ENCODE results near the gene SCAMP4.

Gene SCAMP4

DNA sequence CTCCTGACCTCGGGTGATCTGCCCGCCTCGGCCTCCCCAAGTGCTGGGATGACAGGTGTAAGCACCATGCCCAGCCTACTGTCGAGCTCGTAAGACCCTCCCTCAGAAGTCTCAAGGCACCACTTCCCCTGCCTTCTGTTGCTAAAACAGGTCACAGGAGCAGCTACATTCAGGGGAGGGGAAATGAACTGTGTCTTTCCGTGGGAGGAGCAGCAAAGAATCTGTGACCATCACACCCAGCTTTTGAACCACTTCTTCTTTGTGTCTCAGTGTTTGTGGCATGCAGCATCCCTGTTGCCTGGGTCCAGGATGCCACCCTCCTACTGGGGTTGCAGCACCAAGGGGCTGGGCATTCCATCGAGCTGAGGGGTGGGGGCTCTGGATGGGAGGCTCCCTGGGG is 28.0 kb downstream of the SCAMP4 start (continued):
- TF ChIP-seq, protein P1, sequence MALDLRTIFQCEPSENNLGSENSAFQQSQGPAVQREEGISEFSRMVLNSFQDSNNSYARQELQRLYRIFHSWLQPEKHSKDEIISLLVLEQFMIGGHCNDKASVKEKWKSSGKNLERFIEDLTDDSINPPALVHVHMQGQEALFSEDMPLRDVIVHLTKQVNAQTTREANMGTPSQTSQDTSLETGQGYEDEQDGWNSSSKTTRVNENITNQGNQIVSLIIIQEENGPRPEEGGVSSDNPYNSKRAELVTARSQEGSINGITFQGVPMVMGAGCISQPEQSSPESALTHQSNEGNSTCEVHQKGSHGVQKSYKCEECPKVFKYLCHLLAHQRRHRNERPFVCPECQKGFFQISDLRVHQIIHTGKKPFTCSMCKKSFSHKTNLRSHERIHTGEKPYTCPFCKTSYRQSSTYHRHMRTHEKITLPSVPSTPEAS (tag by site-specific recombination; IDR thresholded peaks at IDR 0.05) = no peak
- TF ChIP-seq SP3 (tag by site-specific recombination; IDR thresholded peaks at IDR 0.05) (no peak), ZNF76 (tag by site-specific recombination; IDR thresholded peaks at IDR 0.05; ENCODE audit: borderline replicate concordance, low read depth) (no peak)

DNA sequence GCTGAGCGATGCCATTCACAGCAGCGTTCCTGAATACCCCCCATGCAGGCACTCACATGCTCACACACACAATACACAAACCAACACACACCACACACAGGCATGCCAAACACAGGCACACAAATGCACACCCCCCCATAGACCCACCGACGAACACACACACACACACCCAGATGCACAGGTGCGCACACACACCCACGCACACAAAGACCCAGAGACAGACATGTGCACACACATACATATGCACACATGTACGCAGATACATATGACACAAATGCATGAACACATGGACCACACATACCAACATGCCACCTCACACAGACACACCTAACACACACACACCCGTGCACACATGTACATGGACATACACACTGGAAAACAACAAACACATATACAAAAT is 28.7 kb downstream of the SCAMP4 start:
- POLR2A ChIA-PET = no interaction called here
- Histone ChIP-seq H3K36me3 (ENCODE audit: control insufficient read depth in 2 of 2, insufficient read depth in 1 of 2, low read length in 2 of 2) (no peaks in the 10 kb centered on the region), H3K4me1 (ENCODE audit: control insufficient read depth, insufficient read depth, low read length) (no peaks in the 10 kb centered on the region), H3K9me3 (ENCODE audit: control insufficient read depth, insufficient read depth, low read depth, low read length) (no peaks in the 10 kb centered on the region), H3K4me3 (ENCODE audit: low read depth, low read length) (no peak overlapping the region), H3K27ac (ENCODE audit: extremely low read depth, low read depth, low read length) (no peak overlapping the region)
- TF ChIP-seq ZNF621 (tag by site-specific recombination; IDR thresholded peaks at IDR 0.05) (peak; percentile 8; the same call in 1 of the 2 replicates), ZNF311 (tag by site-specific recombination; IDR thresholded peaks at IDR 0.05; ENCODE audit: borderline replicate concordance) (peak; percentile 69; the same call in 1 of the 2 replicates), SP2 (tag by site-specific recombination; IDR thresholded peaks at IDR 0.05) (no peak), KLF9 (tag by site-specific recombination; IDR thresholded peaks at IDR 0.05; ENCODE audit: low read depth) (no peak), ZNF354C (tag by site-specific recombination; IDR thresholded peaks at IDR 0.05; ENCODE audit: borderline replicate concordance, low read depth) (no peak), ZNF2 (tag by site-specific recombination; IDR thresholded peaks at IDR 0.05) (no peak), ZNF501 (tag by site-specific recombination; IDR thresholded peaks at IDR 0.05) (no peak), ZNF202 (tag by site-specific recombination; IDR thresholded peaks at IDR 0.05; ENCODE audit: borderline replicate concordance) (no peak), KLF17 (tag by site-specific recombination; IDR thresholded peaks at IDR 0.05) (no peak), ZNF473 (tag by site-specific recombination; IDR thresholded peaks at IDR 0.05) (no peak), ZNF423 (tag by site-specific recombination; IDR thresholded peaks at IDR 0.05) (no peak), ZNF596 (tag by site-specific recombination; IDR thresholded peaks at IDR 0.05) (no peak), ZFHX2 (tag by site-specific recombination; conservative IDR thresholded peaks at IDR 0.05) (peak; percentile 35), ZBTB17 (tag by site-specific recombination; IDR thresholded peaks at IDR 0.05) (no peak), ZNF248 (tag by site-specific recombination; IDR thresholded peaks at IDR 0.05) (no peak)
- TF ChIP-seq, protein P2, sequence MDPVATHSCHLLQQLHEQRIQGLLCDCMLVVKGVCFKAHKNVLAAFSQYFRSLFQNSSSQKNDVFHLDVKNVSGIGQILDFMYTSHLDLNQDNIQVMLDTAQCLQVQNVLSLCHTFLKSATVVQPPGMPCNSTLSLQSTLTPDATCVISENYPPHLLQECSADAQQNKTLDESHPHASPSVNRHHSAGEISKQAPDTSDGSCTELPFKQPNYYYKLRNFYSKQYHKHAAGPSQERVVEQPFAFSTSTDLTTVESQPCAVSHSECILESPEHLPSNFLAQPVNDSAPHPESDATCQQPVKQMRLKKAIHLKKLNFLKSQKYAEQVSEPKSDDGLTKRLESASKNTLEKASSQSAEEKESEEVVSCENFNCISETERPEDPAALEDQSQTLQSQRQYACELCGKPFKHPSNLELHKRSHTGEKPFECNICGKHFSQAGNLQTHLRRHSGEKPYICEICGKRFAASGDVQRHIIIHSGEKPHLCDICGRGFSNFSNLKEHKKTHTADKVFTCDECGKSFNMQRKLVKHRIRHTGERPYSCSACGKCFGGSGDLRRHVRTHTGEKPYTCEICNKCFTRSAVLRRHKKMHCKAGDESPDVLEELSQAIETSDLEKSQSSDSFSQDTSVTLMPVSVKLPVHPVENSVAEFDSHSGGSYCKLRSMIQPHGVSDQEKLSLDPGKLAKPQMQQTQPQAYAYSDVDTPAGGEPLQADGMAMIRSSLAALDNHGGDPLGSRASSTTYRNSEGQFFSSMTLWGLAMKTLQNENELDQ (tag by site-specific recombination; IDR thresholded peaks at IDR 0.05; ENCODE audit: low read depth) = no peak
- TF ChIP-seq, protein P3, sequence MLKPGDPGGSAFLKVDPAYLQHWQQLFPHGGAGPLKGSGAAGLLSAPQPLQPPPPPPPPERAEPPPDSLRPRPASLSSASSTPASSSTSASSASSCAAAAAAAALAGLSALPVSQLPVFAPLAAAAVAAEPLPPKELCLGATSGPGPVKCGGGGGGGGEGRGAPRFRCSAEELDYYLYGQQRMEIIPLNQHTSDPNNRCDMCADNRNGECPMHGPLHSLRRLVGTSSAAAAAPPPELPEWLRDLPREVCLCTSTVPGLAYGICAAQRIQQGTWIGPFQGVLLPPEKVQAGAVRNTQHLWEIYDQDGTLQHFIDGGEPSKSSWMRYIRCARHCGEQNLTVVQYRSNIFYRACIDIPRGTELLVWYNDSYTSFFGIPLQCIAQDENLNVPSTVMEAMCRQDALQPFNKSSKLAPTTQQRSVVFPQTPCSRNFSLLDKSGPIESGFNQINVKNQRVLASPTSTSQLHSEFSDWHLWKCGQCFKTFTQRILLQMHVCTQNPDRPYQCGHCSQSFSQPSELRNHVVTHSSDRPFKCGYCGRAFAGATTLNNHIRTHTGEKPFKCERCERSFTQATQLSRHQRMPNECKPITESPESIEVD (tag by site-specific recombination; IDR thresholded peaks at IDR 0.05) = no peak
- TF ChIP-seq, protein P1 (tag by site-specific recombination; IDR thresholded peaks at IDR 0.05) = peak; percentile 54; the same call in 1 of the 2 replicates
- TF ChIP-seq, protein P4, sequence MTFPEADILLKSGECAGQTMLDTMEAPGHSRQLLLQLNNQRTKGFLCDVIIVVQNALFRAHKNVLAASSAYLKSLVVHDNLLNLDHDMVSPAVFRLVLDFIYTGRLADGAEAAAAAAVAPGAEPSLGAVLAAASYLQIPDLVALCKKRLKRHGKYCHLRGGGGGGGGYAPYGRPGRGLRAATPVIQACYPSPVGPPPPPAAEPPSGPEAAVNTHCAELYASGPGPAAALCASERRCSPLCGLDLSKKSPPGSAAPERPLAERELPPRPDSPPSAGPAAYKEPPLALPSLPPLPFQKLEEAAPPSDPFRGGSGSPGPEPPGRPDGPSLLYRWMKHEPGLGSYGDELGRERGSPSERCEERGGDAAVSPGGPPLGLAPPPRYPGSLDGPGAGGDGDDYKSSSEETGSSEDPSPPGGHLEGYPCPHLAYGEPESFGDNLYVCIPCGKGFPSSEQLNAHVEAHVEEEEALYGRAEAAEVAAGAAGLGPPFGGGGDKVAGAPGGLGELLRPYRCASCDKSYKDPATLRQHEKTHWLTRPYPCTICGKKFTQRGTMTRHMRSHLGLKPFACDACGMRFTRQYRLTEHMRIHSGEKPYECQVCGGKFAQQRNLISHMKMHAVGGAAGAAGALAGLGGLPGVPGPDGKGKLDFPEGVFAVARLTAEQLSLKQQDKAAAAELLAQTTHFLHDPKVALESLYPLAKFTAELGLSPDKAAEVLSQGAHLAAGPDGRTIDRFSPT (tag by site-specific recombination; IDR thresholded peaks at IDR 0.05) = no peak
- CTCF ChIA-PET = no interaction called here

Measured in HEK293 (cell line).